IPS-NIHi7 (cell line): Measurements from ENCODE around the gene GPR146.

Experiments
- DNase-seq: peaks from one replicate; pipeline ENCODE4 v3.0.0; 2012; ENCODE audit warnings: mixed read lengths; ENCODE audit errors: extremely low spot score

The GPR146 gene

GRCh38 chr7:1076184-1077072, 32.1 kb downstream of the GPR146 start:
- no peak for DNase-seq

GRCh38 chr7:1078519-1078918, 34.2 kb downstream of the GPR146 start:
- DNase-seq: no peak

GRCh38 chr7:1078985-1079384, 34.6 kb downstream of the GPR146 start:
- no peak for DNase-seq

GRCh38 chr7:1079546-1079945, 35.2 kb downstream of the GPR146 start:
- DNase-seq: no peak

GRCh38 chr7:1080252-1080920, 36.0 kb downstream of the GPR146 start:
- DNase-seq: no peak

- DNase-seq: no peak
Observed at GRCh38 chr7:1080921-1081255, 36.5 kb downstream of the GPR146 start.

- no peak for DNase-seq
Observed at GRCh38 chr7:1081336-1081735, 37.0 kb downstream of the GPR146 start.

GRCh38 chr7:1081931-1082401, 37.6 kb downstream of the GPR146 start:
- DNase-seq: no peak

- DNase-seq: no peak
Observed at GRCh38 chr7:1083729-1084657, 39.6 kb downstream of the GPR146 start.

- DNase-seq: no peak
Observed at GRCh38 chr7:1085266-1085665, 40.9 kb downstream of the GPR146 start.

GRCh38 chr7:1085910-1086421, 41.6 kb downstream of the GPR146 start:
- no peak for DNase-seq

GRCh38 chr7:1086588-1087464, 42.5 kb downstream of the GPR146 start:
- DNase-seq: peak; percentile 94

- DNase-seq: no peak
Observed at GRCh38 chr7:1087465-1087814, 43.1 kb downstream of the GPR146 start.

- peak; percentile 68 for DNase-seq
Observed at GRCh38 chr7:1087952-1088920, 43.9 kb downstream of the GPR146 start, which contains the start of gene GPER1. Gene GPER1 (plus strand): TSS chr7:1088113. CDS start chr7:1091729, 3,616 bp downstream.

GRCh38 chr7:1090236-1090635, 45.9 kb downstream of the GPR146 start:
- no peak for DNase-seq

GRCh38 chr7:1090686-1091643, 46.6 kb downstream of the GPR146 start:
- no peak for DNase-seq

GRCh38 chr7:1091644-1092027, 47.3 kb downstream of the GPR146 start:
- DNase-seq: no peak

- no peak for DNase-seq
Observed at GRCh38 chr7:1092161-1092632, 47.9 kb downstream of the GPR146 start.
